ENCODE measurements around the gene SAC3D1. TPM values are rescaled to one million over a fixed set of nuclear protein-coding genes. Genes with fewer than 3 reads are reported as not detected.

SAC3D1 gene
- total and polyA plus RNA-seq, 2 of the 8 experiments (the other 6 are each of a cell fraction or from before 2014, with no cell fraction given), result 19.4 to 25.8 TPM

- Histone ChIP-seq H3K4ac (replicated peaks; ENCODE audit: insufficient read length, low read depth, low read length) (no peak overlapping the region), H3K23me2 (ENCODE audit: low read depth, low read length) (no peaks in the 10 kb centered on the region), H2AFZ (ENCODE audit: low read length) (no peak overlapping the region), H4K91ac (replicated peaks; ENCODE audit: insufficient read length, low read length) (no peak overlapping the region), H3K9me3 (ENCODE audit: insufficient read depth in 2 of 2, low read depth in 1 of 2, low read length in 1 of 2) (no peaks in the 10 kb centered on the region), H3K36me3 (ENCODE audit: control insufficient read depth in 2 of 4, insufficient read depth in 4 of 4, low read length in 3 of 4) (no peaks in the 10 kb centered on the region), H2BK15ac (ENCODE audit: low read length) (no peak overlapping the region), H4K20me1 (replicated peaks in 1 of 2; ENCODE audit: control insufficient read depth in 1 of 2, insufficient read depth in 2 of 2, low read length in 2 of 2) (no peaks in the 10 kb centered on the region), H3K79me2 (ENCODE audit: control insufficient read depth in 1 of 2, insufficient read depth in 2 of 2, low read length in 2 of 2) (no peaks in the 10 kb centered on the region), H2AK5ac (ENCODE audit: low read depth, low read length) (no peak overlapping the region), H3K9ac (replicated peaks in 1 of 4; ENCODE audit: extremely low read depth in 1 of 4, low read depth in 3 of 4, low read length in 3 of 4) (no peak overlapping the region), H3K79me1 (ENCODE audit: low read depth, low read length) (no peaks in the 10 kb centered on the region), H3K14ac (ENCODE audit: insufficient read length) (no peak overlapping the region), H4K8ac (ENCODE audit: extremely low read depth, insufficient read depth, low read length) (no peak overlapping the region), H3K4me1 (replicated peaks in 1 of 4; ENCODE audit: control insufficient read depth in 3 of 4, insufficient read depth in 4 of 4, low read length in 3 of 4) (peaks cover 0 to 7% (median under 1%) of the 10 kb centered on the region in 4 experiments; a peak in 4 of 7 replicates), H3K27me3 (replicated peaks in 1 of 4; ENCODE audit: control insufficient read depth in 3 of 4, extremely low read depth in 1 of 4, insufficient read depth in 3 of 4, low read length in 3 of 4) (no peaks in the 10 kb centered on the region), H4K5ac (ENCODE audit: insufficient read length, low read depth, low read length) (no peak overlapping the region), H3K4me2 (ENCODE audit: insufficient read depth in 1 of 2, low read depth in 2 of 2, low read length in 2 of 2) (no peak overlapping the region), H2BK5ac (ENCODE audit: low read depth, low read length) (no peak overlapping the region), H3K27ac (ENCODE audit: low read depth, low read length) (no peak overlapping the region), H2BK120ac (replicated peaks; ENCODE audit: low read depth, low read length) (no peak overlapping the region), H2BK20ac (ENCODE audit: low read length) (no peak overlapping the region), H3K4me3 (ENCODE audit: extremely low read depth in 1 of 4, insufficient read depth in 2 of 4, low read depth in 3 of 4, low read length in 4 of 4) (no peak overlapping the region), H3K56ac (replicated peaks; ENCODE audit: insufficient read length, low read depth, low read length) (no peak overlapping the region), H3K23ac (ENCODE audit: insufficient read length) (no peak overlapping the region), H3K18ac (ENCODE audit: extremely low read depth, low read length) (no peak overlapping the region), H2BK12ac (ENCODE audit: low read depth, low read length) (no peak overlapping the region)
- 71% methylated on average over 1 of the region's 2 CpGs; no CpG with 5 or more reads in 1 of the 2 experiments for WGBS, 2 experiments (ENCODE audit: extremely low coverage in 1 of 2, insufficient coverage in 1 of 2, insufficient read length in 1 of 2, insufficient replicate concordance in 2 of 2, low coverage in 1 of 2, low lambda C conversion rate in 2 of 2, missing lambda C conversion rate in 1 of 2)
- ChIA-PET CTCF (ENCODE audit: partially characterized antibody) (interaction anchor here (0.7 to 2.0 kb wide), 3 partner anchors 12 to 75 kb away, joined by 3 to 10 read pairs (median 3); partner anchors contain the start of gene BATF2), POLR2A (ENCODE audit: partially characterized antibody) (interaction anchor here (0.6 to 0.7 kb wide), 2 partner anchors 37 to 51 kb away, joined by 3 read pairs; no protein-coding TSS in a partner anchor)
- DNase-seq (ENCODE audit: low read depth in 1 of 2, low spot score in 2 of 2) (no peak), FAIRE-seq (no peak)
- no peak for TF ChIP-seq SUZ12 (IDR thresholded peaks at IDR 0.05; ENCODE audit: low read length)
- no peak for TF ChIP-seq YY1 (IDR thresholded peaks at IDR 0.05; ENCODE audit: low read depth, low read length)
- no peak for TF ChIP-seq SP2 (IDR thresholded peaks at IDR 0.05; ENCODE audit: low read length)
Measured at GRCh38 chr11:65008873-65009272, 32.1 kb upstream of the SAC3D1 start.
